PC-9 (cell line): ENCODE data around the gene VILL. TPM values are rescaled to one million over a fixed set of nuclear protein-coding genes. Genes with fewer than 3 reads are reported as not detected.

Experiments used
- BruUV-seq: library from RNA; stranded (reverse); fragments of 400-500 nt; replicated peaks from 2 replicates; lab custom pipeline; 2021; lab: Mats Ljungman, UMichigan
- CTCF ChIA-PET: fragments of 300-600 bp; sonication (Branson Sonifier 250); formaldehyde crosslinking; loops from one replicate; lab custom pipeline; 2022; ENCODE audit warnings: antibody characterized with exemption; lab: Charles Lee
- POLR2A ChIA-PET: fragments of 300-600 bp; sonication (Branson Sonifier 250); formaldehyde crosslinking; loops from one replicate; lab custom pipeline; 2022; ENCODE audit warnings: antibody characterized with exemption; ENCODE audit not compliant: unreplicated experiment; lab: Charles Lee
- DNase-seq, 2 experiments: peaks; one replicate each; pipeline versions ENCODE4 v3.0.0 to v3.0.0-alpha.2; 2015 to 2022; ENCODE audit warnings: mixed read lengths in 1 of 2
- H2AFZ ChIP-seq: fragments of 200-600 bp; sonication (generic); 2 replicates; pipeline ENCODE4 v1.8.1; 2017; ENCODE audit warnings: antibody characterized with exemption
- H3F3A ChIP-seq: fragments of 200-600 bp; sonication (generic); 2 replicates; pipeline ENCODE4 v1.8.1; 2017; ENCODE audit warnings: antibody characterized with exemption, mild to moderate bottlenecking, low read depth; ENCODE audit not compliant: insufficient read depth
- H3K27ac ChIP-seq: fragments of 200-600 bp; sonication (generic); 2 replicates; pipeline ENCODE4 v1.6.1; 2016; ENCODE audit warnings: mixed run types
- H3K27me3 ChIP-seq: fragments of 200-600 bp; sonication (generic); 2 replicates; pipeline ENCODE4 v1.6.1; 2016; ENCODE audit warnings: low read depth, mixed run types; ENCODE audit not compliant: insufficient read depth
- H3K36me3 ChIP-seq: fragments of 200-600 bp; sonication (generic); 2 replicates; pipeline ENCODE4 v1.6.1; 2016; ENCODE audit warnings: low read depth, mixed run types
- H3K4me1 ChIP-seq: fragments of 200-600 bp; sonication (generic); replicated peaks from 2 replicates; pipeline ENCODE4 v1.6.1; 2016; ENCODE audit warnings: mixed run types; ENCODE audit not compliant: insufficient read depth
- H3K4me2 ChIP-seq: fragments of 200-600 bp; sonication (generic); 2 replicates; pipeline ENCODE4 v1.6.1; 2017; ENCODE audit warnings: mixed run types
- H3K4me3 ChIP-seq: fragments of 200-600 bp; sonication (generic); 2 replicates; pipeline ENCODE4 v1.6.1; 2016; ENCODE audit warnings: mixed run types
- H3K79me2 ChIP-seq: fragments of 200-600 bp; sonication (generic); 2 replicates; pipeline ENCODE4 v1.6.1; 2017; ENCODE audit warnings: low read depth, mixed run types
- H3K9me2 ChIP-seq: fragments of 200-600 bp; sonication (generic); 2 replicates; pipeline ENCODE4 v1.8.1; 2017; ENCODE audit warnings: mild to moderate bottlenecking; ENCODE audit not compliant: insufficient read depth
- H3K9me3 ChIP-seq: fragments of 200-600 bp; sonication (generic); 2 replicates; pipeline ENCODE4 v1.8.1; 2016; ENCODE audit warnings: low read depth; ENCODE audit not compliant: insufficient read depth
- H4K20me1 ChIP-seq: fragments of 200-600 bp; sonication (generic); 2 replicates; pipeline ENCODE4 v1.8.1; 2017; ENCODE audit not compliant: insufficient read depth
- CTCF ChIP-seq: fragments of 200-600 bp; sonication (generic); conservative IDR thresholded peaks from 2 replicates; pipeline ENCODE4 v1.6.1; 2017; ENCODE audit warnings: mixed run types, antibody characterized with exemption, mild to moderate bottlenecking, moderate library complexity
- EZH2 ChIP-seq: fragments of 200-600 bp; sonication (generic); IDR thresholded peaks from 2 replicates; pipeline ENCODE4 v1.8.0; 2017; ENCODE audit warnings: antibody characterized with exemption, low read depth
- intact Hi-C: fragments of 100-400 bp; cut with micrococcal nuclease; formaldehyde crosslinking; loops from one replicate; pipeline ENCODE4 v1.10.0; 2022; ENCODE audit not compliant: unreplicated experiment
- total RNA-seq: library from RNA; stranded (reverse); gene quantifications from 2 replicates; pipeline ENCODE4 v1.2.3, GENCODE V29; 2021

Gene VILL
- total RNA-seq, 1 experiment from 2014 or later: 14.7 TPM

- ChIA-PET POLR2A (no interaction called here), CTCF (interaction anchor here (0.6 kb wide), 1 partner anchor 52 kb away, joined by 3 read pairs; no protein-coding TSS in a partner anchor)
- no peaks in the 10 kb centered on the region for H3K27me3 ChIP-seq
- TF ChIP-seq CTCF (no peak), EZH2 (no peak)
- no peaks in the 10 kb centered on the region for H3K9me3 ChIP-seq
- no peak overlapping the region for H3K4me2 ChIP-seq
- H3F3A ChIP-seq: peaks cover 4% of the 10 kb centered on the region; the same call in 1 of the 2 replicates
- H3K9me2 ChIP-seq: no peaks in the 10 kb centered on the region
- H2AFZ ChIP-seq: no peak overlapping the region
- peaks cover 22% of the 10 kb centered on the region for H3K36me3 ChIP-seq
- intact Hi-C loops: no loop called here
- H3K79me2 ChIP-seq: no peaks in the 10 kb centered on the region
- BruUV-seq: no TSS peak
- no peaks in the 10 kb centered on the region for H4K20me1 ChIP-seq
- H3K27ac ChIP-seq: no peak overlapping the region
- no peaks in the 10 kb centered on the region for H3K4me1 ChIP-seq
- DNase-seq: no peak
- no peak overlapping the region for H3K4me3 ChIP-seq
Measured at GRCh38 chr3:37953707-37954394, 36.7 kb upstream of the VILL start.

- Histone ChIP-seq H3F3A (peaks cover 4% of the 10 kb centered on the region; the same call in 1 of the 2 replicates), H3K9me2 (no peaks in the 10 kb centered on the region), H3K4me1 (no peaks in the 10 kb centered on the region), H3K4me3 (no peak overlapping the region), H2AFZ (no peak overlapping the region), H3K79me2 (no peaks in the 10 kb centered on the region), H3K9me3 (no peaks in the 10 kb centered on the region), H3K4me2 (no peak overlapping the region), H3K27me3 (no peaks in the 10 kb centered on the region), H3K27ac (no peak overlapping the region), H4K20me1 (no peaks in the 10 kb centered on the region), H3K36me3 (peaks cover 18% of the 10 kb centered on the region)
- ChIA-PET POLR2A (no interaction called here), CTCF (no interaction called here)
- no TSS peak for BruUV-seq
- no peak for DNase-seq
- intact Hi-C loops: no loop called here
- TF ChIP-seq EZH2 (no peak), CTCF (no peak)
Measured at GRCh38 chr3:37954881-37955280, 35.7 kb upstream of the VILL start.

- Histone ChIP-seq H3K4me3 (no peak overlapping the region), H3K27ac (no peak overlapping the region), H3K36me3 (peaks cover 8% of the 10 kb centered on the region; the same call in 1 of the 2 replicates), H2AFZ (no peak overlapping the region), H3F3A (peaks cover 4% of the 10 kb centered on the region; the same call in 1 of the 2 replicates), H3K79me2 (no peaks in the 10 kb centered on the region), H3K4me2 (no peak overlapping the region), H3K9me3 (no peaks in the 10 kb centered on the region), H3K27me3 (no peaks in the 10 kb centered on the region), H3K9me2 (no peaks in the 10 kb centered on the region), H4K20me1 (no peaks in the 10 kb centered on the region), H3K4me1 (no peaks in the 10 kb centered on the region)
- BruUV-seq: no TSS peak
- TF ChIP-seq EZH2: no peak
- no peak for TF ChIP-seq CTCF
- intact Hi-C loops: no loop called here
- CTCF ChIA-PET: interaction anchor here (0.9 kb wide), 1 partner anchor 99 kb away, joined by 3 read pairs; no protein-coding TSS in a partner anchor
- POLR2A ChIA-PET: no interaction called here
- DNase-seq: no peak
Measured at GRCh38 chr3:37955918-37956707, 34.5 kb upstream of the VILL start.
